ENCODE results near the gene ZNF521.
A peak's percentile ranks its signal among the peaks of the same experiment; 100 is the strongest.

Gene ZNF521

GRCh38 chr18:25072205-25072604, 279.8 kb downstream of the ZNF521 start:
- TF ChIP-seq RARB (CRISPR knock-in tag; IDR thresholded peaks at IDR 0.05) (no peak), TOX (CRISPR knock-in tag; IDR thresholded peaks at IDR 0.05; ENCODE audit: borderline replicate concordance) (no peak), PATZ1 (CRISPR knock-in tag; IDR thresholded peaks at IDR 0.05; ENCODE audit: borderline replicate concordance) (no peak), ESRRG (CRISPR knock-in tag; IDR thresholded peaks at IDR 0.05) (no peak), PPARA (CRISPR knock-in tag; IDR thresholded peaks at IDR 0.05; ENCODE audit: borderline replicate concordance) (no peak), ZNF70 (CRISPR knock-in tag; IDR thresholded peaks at IDR 0.05) (no peak)
- ATAC-seq, result no peak

GRCh38 chr18:25067275-25068025, 284.5 kb downstream of the ZNF521 start:
- no peak for TF ChIP-seq ZC3H10 (CRISPR knock-in tag; IDR thresholded peaks at IDR 0.05)
- TF ChIP-seq ZNF8 (CRISPR knock-in tag; IDR thresholded peaks at IDR 0.05), result no peak
- no peak for TF ChIP-seq PPARA (CRISPR knock-in tag; IDR thresholded peaks at IDR 0.05; ENCODE audit: borderline replicate concordance)
- TF ChIP-seq TOX (CRISPR knock-in tag; IDR thresholded peaks at IDR 0.05; ENCODE audit: borderline replicate concordance), result no peak
- no peak for TF ChIP-seq POU6F1 (CRISPR knock-in tag; IDR thresholded peaks at IDR 0.05; ENCODE audit: borderline replicate concordance, low read depth)
- no peak for TF ChIP-seq ZFP3 (CRISPR knock-in tag; IDR thresholded peaks at IDR 0.05)
- no peak for TF ChIP-seq OSR1 (CRISPR knock-in tag; IDR thresholded peaks at IDR 0.05)
- ATAC-seq, result no peak

- TF ChIP-seq RARB (CRISPR knock-in tag; IDR thresholded peaks at IDR 0.05) (no peak), PPARA (CRISPR knock-in tag; IDR thresholded peaks at IDR 0.05; ENCODE audit: borderline replicate concordance) (no peak), ESRRG (CRISPR knock-in tag; IDR thresholded peaks at IDR 0.05) (no peak), ZNF8 (CRISPR knock-in tag; IDR thresholded peaks at IDR 0.05) (no peak), POU6F1 (CRISPR knock-in tag; IDR thresholded peaks at IDR 0.05; ENCODE audit: borderline replicate concordance, low read depth) (no peak)
- ATAC-seq, result no peak
Observed at GRCh38 chr18:25066516-25066915, 285.4 kb downstream of the ZNF521 start.

GRCh38 chr18:25062720-25063119, 289.2 kb downstream of the ZNF521 start:
- TF ChIP-seq ZNF565 (CRISPR knock-in tag; conservative IDR thresholded peaks at IDR 0.05; ENCODE audit: low read depth) (no peak), SNAI2 (CRISPR knock-in tag; IDR thresholded peaks at IDR 0.05) (no peak), ZNF8 (CRISPR knock-in tag; IDR thresholded peaks at IDR 0.05) (no peak), ZNF70 (CRISPR knock-in tag; IDR thresholded peaks at IDR 0.05) (no peak), TSHZ2 (CRISPR knock-in tag; IDR thresholded peaks at IDR 0.05) (no peak), PATZ1 (CRISPR knock-in tag; IDR thresholded peaks at IDR 0.05; ENCODE audit: borderline replicate concordance) (no peak), TOX (CRISPR knock-in tag; IDR thresholded peaks at IDR 0.05; ENCODE audit: borderline replicate concordance) (no peak), GLIS3 (CRISPR knock-in tag; IDR thresholded peaks at IDR 0.05) (no peak), ARNTL (CRISPR knock-in tag; IDR thresholded peaks at IDR 0.05; ENCODE audit: borderline replicate concordance, low read depth) (no peak), TCF4 (CRISPR knock-in tag; IDR thresholded peaks at IDR 0.05; ENCODE audit: borderline replicate concordance) (no peak), ZFP30 (CRISPR knock-in tag; IDR thresholded peaks at IDR 0.05) (no peak), CSRNP3 (CRISPR knock-in tag; IDR thresholded peaks at IDR 0.05) (no peak), PPARA (CRISPR knock-in tag; IDR thresholded peaks at IDR 0.05; ENCODE audit: borderline replicate concordance) (no peak), RARB (CRISPR knock-in tag; IDR thresholded peaks at IDR 0.05) (no peak)
- 0 out of 3 replicates have a peak, but pooled peaks have one; percentile 28 for ATAC-seq

Data from SK-N-SH treated with all-trans-retinoic acid at 6 μM for 48 hours (cell line).